SH-SY5Y (cell line): Measurements from ENCODE around the gene ID3.

Experiments used
- GATA2 ChIP-seq: IDR thresholded peaks from 2 replicates; pipeline ENCODE4 v1.6.1; 2011; ENCODE audit warnings: mild to moderate bottlenecking, low read depth, low read length
- GATA3 ChIP-seq: IDR thresholded peaks from 2 replicates; pipeline ENCODE4 v1.6.1; 2011; ENCODE audit warnings: low read depth, mild to moderate bottlenecking, low read length, moderate library complexity

GRCh38 chr1:23533246-23534023 lies 25.9 kb downstream of the ID3 start:
- no peak for TF ChIP-seq GATA2
- TF ChIP-seq GATA3, result no peak
